SK-N-SH treated with all-trans-retinoic acid at 6 μM for 48 hours (cell line): ENCODE results near the gene DERL3.

ENCODE experiments used
- ATAC-seq: fragments of 200-7000 bp; cut with Tn5 transposase; 3 replicates; pipeline ENCODE4 v1.9.1; 2020; ENCODE audit warnings: mild to moderate bottlenecking, moderate library complexity
- BACH2 ChIP-seq: fragments of 250-450 bp; sonication (Bioruptor Pico); IDR thresholded peaks from 2 replicates; pipeline ENCODE4 v1.9.0; 2021; ENCODE audit warnings: mild to moderate bottlenecking, borderline replicate concordance
- CSDC2 ChIP-seq: fragments of 250-450 bp; sonication (Bioruptor Pico); IDR thresholded peaks from 2 replicates; pipeline ENCODE4 v1.5.0; 2020; ENCODE audit warnings: mild to moderate bottlenecking, moderate library complexity
- ESRRG ChIP-seq: fragments of 250-450 bp; sonication (Bioruptor Pico); IDR thresholded peaks from 2 replicates; pipeline ENCODE4 v1.6.1; 2021; ENCODE audit warnings: mild to moderate bottlenecking
- GLIS3 ChIP-seq: fragments of 250-450 bp; sonication (Bioruptor Pico); IDR thresholded peaks from 2 replicates; pipeline ENCODE4 v1.5.0; 2020; ENCODE audit warnings: mild to moderate bottlenecking, moderate library complexity
- ISL1 ChIP-seq: fragments of 250-450 bp; sonication (Bioruptor Pico); IDR thresholded peaks from 2 replicates; pipeline ENCODE4 v2.1.2; 2022; ENCODE audit warnings: mild to moderate bottlenecking, moderate library complexity
- POU6F1 ChIP-seq: fragments of 250-450 bp; sonication (Bioruptor Pico); IDR thresholded peaks from 2 replicates; pipeline ENCODE4 v1.8.0; 2021; ENCODE audit warnings: low read depth, mild to moderate bottlenecking, moderate library complexity, borderline replicate concordance
- RARB ChIP-seq: fragments of 250-450 bp; sonication (Bioruptor Pico); IDR thresholded peaks from 2 replicates; pipeline ENCODE4 v1.8.0; 2021; ENCODE audit warnings: mild to moderate bottlenecking, moderate library complexity
- SNAI2 ChIP-seq: fragments of 250-450 bp; sonication (Bioruptor Pico); IDR thresholded peaks from 2 replicates; pipeline ENCODE4 v1.5.0; 2020; ENCODE audit warnings: mild to moderate bottlenecking, moderate library complexity
- TCF4 ChIP-seq: fragments of 250-450 bp; sonication (Bioruptor Pico); IDR thresholded peaks from 2 replicates; pipeline ENCODE4 v1.8.0; 2021; ENCODE audit warnings: mild to moderate bottlenecking, moderate library complexity, borderline replicate concordance
- TOX ChIP-seq: fragments of 250-450 bp; sonication (Bioruptor Pico); IDR thresholded peaks from 2 replicates; pipeline ENCODE4 v1.8.0; 2021; ENCODE audit warnings: mild to moderate bottlenecking, moderate library complexity, borderline replicate concordance
- ZFP3 ChIP-seq: fragments of 250-450 bp; sonication (Bioruptor Pico); IDR thresholded peaks from 2 replicates; pipeline ENCODE4 v1.5.0; 2020; ENCODE audit warnings: mild to moderate bottlenecking, moderate library complexity
- ZFP30 ChIP-seq: fragments of 450-650 bp; formaldehyde crosslinking; IDR thresholded peaks from 2 replicates; pipeline ENCODE4 v1.5.0; 2022; ENCODE audit warnings: mild to moderate bottlenecking, moderate library complexity
- ZNF565 ChIP-seq: fragments of 450-650 bp; formaldehyde crosslinking; conservative IDR thresholded peaks from 2 replicates; pipeline ENCODE4 v1.5.0; 2020; ENCODE audit warnings: low read depth, mild to moderate bottlenecking, moderate library complexity
- ZNF70 ChIP-seq: fragments of 450-650 bp; formaldehyde crosslinking; IDR thresholded peaks from 2 replicates; pipeline ENCODE4 v1.5.0; 2020; ENCODE audit warnings: mild to moderate bottlenecking, moderate library complexity
- ZNF8 ChIP-seq: fragments of 450-650 bp; formaldehyde crosslinking; IDR thresholded peaks from 2 replicates; pipeline ENCODE4 v1.5.0; 2020; ENCODE audit warnings: mild to moderate bottlenecking, moderate library complexity
- TF ChIP-seq, protein P1 (sequence below): fragments of 250-450 bp; sonication (Bioruptor Pico); IDR thresholded peaks from 2 replicates; pipeline ENCODE4 v1.8.0; 2020; ENCODE audit warnings: mild to moderate bottlenecking, moderate library complexity, borderline replicate concordance
- TF ChIP-seq, protein P2 (sequence below): fragments of 250-450 bp; sonication (Bioruptor Pico); IDR thresholded peaks from 2 replicates; pipeline ENCODE4 v1.5.1; 2021; ENCODE audit warnings: mild to moderate bottlenecking, moderate library complexity
- TF ChIP-seq, protein P3 (sequence below): fragments of 250-450 bp; sonication (Bioruptor Pico); IDR thresholded peaks from 2 replicates; pipeline ENCODE4 v1.5.0; 2020; ENCODE audit warnings: mild to moderate bottlenecking, moderate library complexity
- TF ChIP-seq, protein P4 (sequence below): fragments of 250-450 bp; sonication (Bioruptor Pico); IDR thresholded peaks from 2 replicates; pipeline ENCODE4 v1.5.1; 2020; ENCODE audit warnings: low read depth, mild to moderate bottlenecking, moderate library complexity

DERL3 gene

DNA sequence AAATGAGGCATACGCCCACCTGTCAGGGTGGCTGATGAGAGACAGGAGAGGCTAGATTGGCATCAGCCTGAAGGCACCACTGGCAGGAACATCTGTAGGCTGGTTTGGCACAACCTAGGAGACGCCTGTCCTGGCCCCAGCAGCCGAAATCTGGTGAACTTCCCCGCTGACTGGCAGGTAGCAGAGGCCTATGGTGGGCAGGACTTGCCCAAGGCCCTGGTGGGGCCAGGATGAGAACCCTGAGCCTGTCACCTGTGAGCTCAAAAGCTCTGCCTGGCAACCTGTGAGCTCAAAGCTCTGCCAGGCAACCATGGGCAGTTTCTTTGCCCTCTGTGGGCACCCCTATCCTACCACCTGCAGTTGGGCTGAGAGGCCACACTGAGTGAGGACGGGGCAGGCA lies 2.5 kb downstream of the DERL3 start:
- TF ChIP-seq SNAI2 (CRISPR knock-in tag), result no peak
- TF ChIP-seq BACH2, result no peak
- no peak for TF ChIP-seq ZNF70 (CRISPR knock-in tag)
- no peak for TF ChIP-seq POU6F1 (CRISPR knock-in tag)
- TF ChIP-seq ZNF8 (CRISPR knock-in tag), result no peak
- TF ChIP-seq, protein P1, sequence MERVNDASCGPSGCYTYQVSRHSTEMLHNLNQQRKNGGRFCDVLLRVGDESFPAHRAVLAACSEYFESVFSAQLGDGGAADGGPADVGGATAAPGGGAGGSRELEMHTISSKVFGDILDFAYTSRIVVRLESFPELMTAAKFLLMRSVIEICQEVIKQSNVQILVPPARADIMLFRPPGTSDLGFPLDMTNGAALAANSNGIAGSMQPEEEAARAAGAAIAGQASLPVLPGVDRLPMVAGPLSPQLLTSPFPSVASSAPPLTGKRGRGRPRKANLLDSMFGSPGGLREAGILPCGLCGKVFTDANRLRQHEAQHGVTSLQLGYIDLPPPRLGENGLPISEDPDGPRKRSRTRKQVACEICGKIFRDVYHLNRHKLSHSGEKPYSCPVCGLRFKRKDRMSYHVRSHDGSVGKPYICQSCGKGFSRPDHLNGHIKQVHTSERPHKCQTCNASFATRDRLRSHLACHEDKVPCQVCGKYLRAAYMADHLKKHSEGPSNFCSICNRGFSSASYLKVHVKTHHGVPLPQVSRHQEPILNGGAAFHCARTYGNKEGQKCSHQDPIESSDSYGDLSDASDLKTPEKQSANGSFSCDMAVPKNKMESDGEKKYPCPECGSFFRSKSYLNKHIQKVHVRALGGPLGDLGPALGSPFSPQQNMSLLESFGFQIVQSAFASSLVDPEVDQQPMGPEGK, result no peak
- no peak for TF ChIP-seq ISL1 (CRISPR knock-in tag)
- no peak for TF ChIP-seq TCF4
- no peak for TF ChIP-seq TOX (CRISPR knock-in tag)
- TF ChIP-seq ZFP30, result no peak
- TF ChIP-seq GLIS3 (CRISPR knock-in tag), result no peak
- TF ChIP-seq, protein P2, sequence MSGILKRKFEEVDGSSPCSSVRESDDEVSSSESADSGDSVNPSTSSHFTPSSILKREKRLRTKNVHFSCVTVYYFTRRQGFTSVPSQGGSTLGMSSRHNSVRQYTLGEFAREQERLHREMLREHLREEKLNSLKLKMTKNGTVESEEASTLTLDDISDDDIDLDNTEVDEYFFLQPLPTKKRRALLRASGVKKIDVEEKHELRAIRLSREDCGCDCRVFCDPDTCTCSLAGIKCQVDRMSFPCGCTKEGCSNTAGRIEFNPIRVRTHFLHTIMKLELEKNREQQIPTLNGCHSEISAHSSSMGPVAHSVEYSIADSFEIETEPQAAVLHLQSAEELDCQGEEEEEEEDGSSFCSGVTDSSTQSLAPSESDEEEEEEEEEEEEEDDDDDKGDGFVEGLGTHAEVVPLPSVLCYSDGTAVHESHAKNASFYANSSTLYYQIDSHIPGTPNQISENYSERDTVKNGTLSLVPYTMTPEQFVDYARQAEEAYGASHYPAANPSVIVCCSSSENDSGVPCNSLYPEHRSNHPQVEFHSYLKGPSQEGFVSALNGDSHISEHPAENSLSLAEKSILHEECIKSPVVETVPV, result no peak
- no peak for ATAC-seq

DNA sequence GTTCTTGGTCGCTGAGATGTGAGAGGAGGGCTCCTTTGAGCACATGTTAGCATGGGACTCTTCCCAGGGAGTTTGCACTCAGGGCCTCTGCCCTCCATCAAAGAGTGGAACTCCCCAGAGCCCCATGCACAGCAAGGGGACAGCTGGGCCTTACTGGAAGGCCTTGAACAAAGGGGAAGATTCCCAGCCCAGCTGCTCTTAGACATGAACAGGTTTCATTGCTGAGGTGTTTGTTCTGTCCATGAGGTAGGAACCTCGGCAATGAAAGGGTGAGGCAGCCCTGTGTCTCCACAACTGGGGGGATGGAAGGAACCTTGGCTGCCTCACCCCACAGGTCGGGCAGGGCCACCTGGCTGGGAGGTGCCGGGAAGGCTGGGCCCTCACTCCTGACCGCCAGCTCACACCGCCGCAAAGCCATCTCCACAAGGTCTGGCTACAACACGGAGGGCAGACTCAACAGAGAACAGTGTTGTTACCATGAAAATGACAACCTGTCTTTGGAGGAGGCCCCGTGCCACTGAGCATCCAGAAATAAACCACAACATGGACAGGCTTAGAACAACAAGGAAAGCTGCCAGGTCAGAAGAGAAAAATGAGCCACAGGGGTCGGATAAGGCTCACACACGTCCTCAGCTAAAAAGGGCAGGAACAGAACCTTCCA lies 3.2 kb downstream of the DERL3 start:
- ATAC-seq, result no peak

More for the DNA sequence above, 3.2 kb downstream of the DERL3 start:
- no peak for TF ChIP-seq CSDC2 (CRISPR knock-in tag)
- TF ChIP-seq TOX (CRISPR knock-in tag), result no peak
- no peak for TF ChIP-seq SNAI2 (CRISPR knock-in tag)
- TF ChIP-seq RARB, result no peak
- TF ChIP-seq, protein P3, sequence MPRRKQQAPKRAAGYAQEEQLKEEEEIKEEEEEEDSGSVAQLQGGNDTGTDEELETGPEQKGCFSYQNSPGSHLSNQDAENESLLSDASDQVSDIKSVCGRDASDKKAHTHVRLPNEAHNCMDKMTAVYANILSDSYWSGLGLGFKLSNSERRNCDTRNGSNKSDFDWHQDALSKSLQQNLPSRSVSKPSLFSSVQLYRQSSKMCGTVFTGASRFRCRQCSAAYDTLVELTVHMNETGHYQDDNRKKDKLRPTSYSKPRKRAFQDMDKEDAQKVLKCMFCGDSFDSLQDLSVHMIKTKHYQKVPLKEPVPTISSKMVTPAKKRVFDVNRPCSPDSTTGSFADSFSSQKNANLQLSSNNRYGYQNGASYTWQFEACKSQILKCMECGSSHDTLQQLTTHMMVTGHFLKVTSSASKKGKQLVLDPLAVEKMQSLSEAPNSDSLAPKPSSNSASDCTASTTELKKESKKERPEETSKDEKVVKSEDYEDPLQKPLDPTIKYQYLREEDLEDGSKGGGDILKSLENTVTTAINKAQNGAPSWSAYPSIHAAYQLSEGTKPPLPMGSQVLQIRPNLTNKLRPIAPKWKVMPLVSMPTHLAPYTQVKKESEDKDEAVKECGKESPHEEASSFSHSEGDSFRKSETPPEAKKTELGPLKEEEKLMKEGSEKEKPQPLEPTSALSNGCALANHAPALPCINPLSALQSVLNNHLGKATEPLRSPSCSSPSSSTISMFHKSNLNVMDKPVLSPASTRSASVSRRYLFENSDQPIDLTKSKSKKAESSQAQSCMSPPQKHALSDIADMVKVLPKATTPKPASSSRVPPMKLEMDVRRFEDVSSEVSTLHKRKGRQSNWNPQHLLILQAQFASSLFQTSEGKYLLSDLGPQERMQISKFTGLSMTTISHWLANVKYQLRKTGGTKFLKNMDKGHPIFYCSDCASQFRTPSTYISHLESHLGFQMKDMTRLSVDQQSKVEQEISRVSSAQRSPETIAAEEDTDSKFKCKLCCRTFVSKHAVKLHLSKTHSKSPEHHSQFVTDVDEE, result no peak
- no peak for TF ChIP-seq ESRRG
- no peak for TF ChIP-seq ZNF565 (CRISPR knock-in tag)
- TF ChIP-seq ZNF8 (CRISPR knock-in tag), result no peak
- TF ChIP-seq GLIS3 (CRISPR knock-in tag), result no peak
- no peak for TF ChIP-seq POU6F1 (CRISPR knock-in tag)
- TF ChIP-seq, protein P4, sequence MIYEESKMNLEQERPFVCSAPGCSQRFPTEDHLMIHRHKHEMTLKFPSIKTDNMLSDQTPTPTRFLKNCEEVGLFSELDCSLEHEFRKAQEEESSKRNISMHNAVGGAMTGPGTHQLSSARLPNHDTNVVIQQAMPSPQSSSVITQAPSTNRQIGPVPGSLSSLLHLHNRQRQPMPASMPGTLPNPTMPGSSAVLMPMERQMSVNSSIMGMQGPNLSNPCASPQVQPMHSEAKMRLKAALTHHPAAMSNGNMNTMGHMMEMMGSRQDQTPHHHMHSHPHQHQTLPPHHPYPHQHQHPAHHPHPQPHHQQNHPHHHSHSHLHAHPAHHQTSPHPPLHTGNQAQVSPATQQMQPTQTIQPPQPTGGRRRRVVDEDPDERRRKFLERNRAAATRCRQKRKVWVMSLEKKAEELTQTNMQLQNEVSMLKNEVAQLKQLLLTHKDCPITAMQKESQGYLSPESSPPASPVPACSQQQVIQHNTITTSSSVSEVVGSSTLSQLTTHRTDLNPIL (CRISPR knock-in tag), result no peak
- TF ChIP-seq ZNF70 (CRISPR knock-in tag), result no peak
- no peak for TF ChIP-seq BACH2
- TF ChIP-seq ZFP3 (CRISPR knock-in tag), result no peak
- TF ChIP-seq, protein P2, result no peak
- TF ChIP-seq, protein P1, result no peak
- TF ChIP-seq TCF4, result no peak
